B cell (primary cell): ENCODE results near the gene CIAPIN1.

Experiments
- CTCF ChIP-seq: fragments of 200-600 bp; IDR thresholded peaks from one replicate; pipeline ENCODE4 v1.8.0; 2022; ENCODE audit warnings: antibody characterized with exemption, mild to moderate bottlenecking
- EZH2 ChIP-seq: IDR thresholded peaks from 2 replicates; pipeline ENCODE4 v1.6.1; 2012; ENCODE audit warnings: borderline replicate concordance, low read depth, mild to moderate bottlenecking, moderate library complexity, low read length; ENCODE audit not compliant: insufficient read depth, poor library complexity, severe bottlenecking

GRCh38 chr16:57384248-57385070 lies 62.7 kb downstream of the CIAPIN1 start:
- TF ChIP-seq CTCF (no peak), EZH2 (no peak)
